ENCODE measurements around the gene EYA3.

Gene EYA3

DNA sequence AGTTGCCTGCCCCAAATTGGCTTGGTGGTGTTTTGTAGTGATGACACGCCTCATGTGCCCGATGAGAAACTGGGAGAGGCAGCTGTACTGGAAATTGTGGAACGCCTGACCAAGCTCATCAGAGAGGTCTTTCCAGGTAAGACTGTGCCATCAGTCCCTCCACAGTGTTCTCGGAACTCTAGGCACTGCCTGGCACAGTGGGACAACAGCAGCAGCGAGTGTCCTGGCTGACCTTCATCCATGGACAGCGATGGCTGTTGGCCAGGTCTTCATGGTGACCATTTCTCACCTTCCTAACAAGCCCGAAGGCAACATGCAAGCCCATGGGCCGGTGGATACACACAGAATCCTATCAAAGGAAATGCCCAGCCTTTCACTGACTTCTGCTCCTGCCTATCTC, 139.4 kb downstream of the EYA3 start:
- no peaks in the 10 kb centered on the region for H3K27me3 ChIP-seq (ENCODE audit: control insufficient read depth, low read length)
- no peaks in the 10 kb centered on the region for H3K79me2 ChIP-seq (ENCODE audit: control insufficient read depth, low read length)
- H3K4me3 ChIP-seq (ENCODE audit: low read length) = no peak overlapping the region
- no peaks in the 10 kb centered on the region for H3K9me2 ChIP-seq (replicated peaks; ENCODE audit: control insufficient read depth, low read length)
- no peak overlapping the region for H3K27ac ChIP-seq (ENCODE audit: low read depth, low read length)
- H3K4me2 ChIP-seq (ENCODE audit: low read length) = no peak overlapping the region
- TF ChIP-seq, protein P1, sequence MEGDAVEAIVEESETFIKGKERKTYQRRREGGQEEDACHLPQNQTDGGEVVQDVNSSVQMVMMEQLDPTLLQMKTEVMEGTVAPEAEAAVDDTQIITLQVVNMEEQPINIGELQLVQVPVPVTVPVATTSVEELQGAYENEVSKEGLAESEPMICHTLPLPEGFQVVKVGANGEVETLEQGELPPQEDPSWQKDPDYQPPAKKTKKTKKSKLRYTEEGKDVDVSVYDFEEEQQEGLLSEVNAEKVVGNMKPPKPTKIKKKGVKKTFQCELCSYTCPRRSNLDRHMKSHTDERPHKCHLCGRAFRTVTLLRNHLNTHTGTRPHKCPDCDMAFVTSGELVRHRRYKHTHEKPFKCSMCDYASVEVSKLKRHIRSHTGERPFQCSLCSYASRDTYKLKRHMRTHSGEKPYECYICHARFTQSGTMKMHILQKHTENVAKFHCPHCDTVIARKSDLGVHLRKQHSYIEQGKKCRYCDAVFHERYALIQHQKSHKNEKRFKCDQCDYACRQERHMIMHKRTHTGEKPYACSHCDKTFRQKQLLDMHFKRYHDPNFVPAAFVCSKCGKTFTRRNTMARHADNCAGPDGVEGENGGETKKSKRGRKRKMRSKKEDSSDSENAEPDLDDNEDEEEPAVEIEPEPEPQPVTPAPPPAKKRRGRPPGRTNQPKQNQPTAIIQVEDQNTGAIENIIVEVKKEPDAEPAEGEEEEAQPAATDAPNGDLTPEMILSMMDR (IDR thresholded peaks at IDR 0.05; ENCODE audit: low read depth, low read length, poor library complexity, severe bottlenecking) = no peak
- no peak for TF ChIP-seq EZH2phosphoT487 (IDR thresholded peaks at IDR 0.05; ENCODE audit: borderline replicate concordance, low read length)
- no peaks in the 10 kb centered on the region for H3K36me3 ChIP-seq (ENCODE audit: control insufficient read depth, low read length)
- H3K4me1 ChIP-seq (ENCODE audit: control insufficient read depth, low read length) = no peaks in the 10 kb centered on the region
- H4K20me1 ChIP-seq (ENCODE audit: control insufficient read depth, insufficient read depth, low read depth, low read length) = no peaks in the 10 kb centered on the region
- H3F3A ChIP-seq (ENCODE audit: control insufficient read depth, insufficient read depth) = no peaks in the 10 kb centered on the region
- no peaks in the 10 kb centered on the region for H3K9me3 ChIP-seq (ENCODE audit: control insufficient read depth, insufficient read depth, low read length)

DNA sequence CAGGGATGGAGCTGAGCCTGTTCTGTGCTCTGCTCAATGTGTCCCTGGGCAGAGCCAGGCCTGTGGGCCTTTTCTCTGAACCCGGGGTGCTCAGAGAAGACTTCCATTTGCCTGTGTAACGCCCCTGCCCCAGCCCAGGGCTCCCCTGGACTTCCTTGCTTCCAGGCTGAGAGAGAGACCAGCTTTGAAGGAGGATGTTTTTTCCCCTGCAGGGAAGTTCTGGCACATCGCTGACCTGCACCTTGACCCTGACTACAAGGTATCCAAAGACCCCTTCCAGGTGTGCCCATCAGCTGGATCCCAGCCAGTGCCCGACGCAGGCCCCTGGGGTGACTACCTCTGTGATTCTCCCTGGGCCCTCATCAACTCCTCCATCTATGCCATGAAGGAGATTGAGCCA, 143.4 kb downstream of the EYA3 start:
- Histone ChIP-seq H3K4me1 (ENCODE audit: control insufficient read depth, low read length) (peaks cover 3% of the 10 kb centered on the region), H3K36me3 (ENCODE audit: control insufficient read depth, low read length) (no peaks in the 10 kb centered on the region), H3K9me3 (ENCODE audit: control insufficient read depth, insufficient read depth, low read length) (no peaks in the 10 kb centered on the region), H3K27ac (ENCODE audit: low read depth, low read length) (no peak overlapping the region), H4K20me1 (ENCODE audit: control insufficient read depth, insufficient read depth, low read depth, low read length) (no peaks in the 10 kb centered on the region), H3K4me2 (ENCODE audit: low read length) (no peak overlapping the region), H3K79me2 (ENCODE audit: control insufficient read depth, low read length) (no peaks in the 10 kb centered on the region), H3K9me2 (replicated peaks; ENCODE audit: control insufficient read depth, low read length) (no peaks in the 10 kb centered on the region), H3K27me3 (ENCODE audit: control insufficient read depth, low read length) (no peaks in the 10 kb centered on the region), H3F3A (ENCODE audit: control insufficient read depth, insufficient read depth) (no peaks in the 10 kb centered on the region), H3K4me3 (ENCODE audit: low read length) (no peak overlapping the region)
- TF ChIP-seq EZH2phosphoT487 (IDR thresholded peaks at IDR 0.05; ENCODE audit: borderline replicate concordance, low read length) = no peak
- TF ChIP-seq, protein P1 (IDR thresholded peaks at IDR 0.05; ENCODE audit: low read depth, low read length, poor library complexity, severe bottlenecking) = no peak

DNA sequence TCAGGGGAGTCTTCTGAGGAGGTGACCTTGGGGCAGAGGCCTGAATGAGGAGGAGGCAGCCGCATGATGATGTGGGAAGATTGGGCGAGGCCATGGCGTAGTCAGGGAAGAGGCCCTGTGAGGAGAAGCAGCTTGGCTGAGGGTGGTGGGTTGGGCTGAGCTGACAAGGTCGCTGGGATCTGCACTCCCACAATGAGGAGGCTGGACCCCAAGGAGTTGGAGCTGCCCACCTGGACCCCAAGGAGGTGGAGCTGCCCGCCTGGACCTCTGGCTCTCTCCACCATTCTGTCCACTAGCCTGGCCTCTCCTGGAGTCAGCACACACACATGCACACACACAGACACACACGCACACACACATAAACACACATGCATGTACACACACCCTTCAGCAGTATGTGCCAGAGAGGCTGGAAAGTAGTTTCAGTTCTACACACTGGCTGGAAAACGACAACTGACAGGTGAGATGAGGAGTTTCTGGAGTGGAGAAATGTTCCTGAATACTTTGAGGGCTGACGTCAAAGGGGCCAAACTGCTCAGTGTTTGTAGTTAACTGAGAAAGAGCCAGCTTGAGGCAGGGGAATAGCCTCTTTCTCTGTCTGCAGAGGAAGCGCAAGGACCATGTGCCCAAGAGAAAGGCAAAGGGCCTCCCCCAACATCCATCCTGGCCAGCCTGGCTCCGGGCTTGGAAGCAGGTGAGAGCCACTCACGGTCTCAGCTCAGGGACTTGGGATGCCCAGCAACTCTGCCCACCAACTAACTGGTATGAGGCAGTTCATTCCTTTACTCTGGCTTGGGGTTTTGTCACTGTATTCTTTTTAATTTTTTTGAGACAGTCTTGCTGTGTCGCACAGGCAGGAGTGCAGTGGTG, 146.5 kb downstream of the EYA3 start:
- H3K4me2 ChIP-seq (ENCODE audit: low read length) = no peak overlapping the region
- no peaks in the 10 kb centered on the region for H3F3A ChIP-seq (ENCODE audit: control insufficient read depth, insufficient read depth)
- H3K4me1 ChIP-seq (ENCODE audit: control insufficient read depth, low read length) = peaks cover 4% of the 10 kb centered on the region
- no peaks in the 10 kb centered on the region for H4K20me1 ChIP-seq (ENCODE audit: control insufficient read depth, insufficient read depth, low read depth, low read length)
- H3K27ac ChIP-seq (ENCODE audit: low read depth, low read length) = no peak overlapping the region
- H3K4me3 ChIP-seq (ENCODE audit: low read length) = no peak overlapping the region
- H3K27me3 ChIP-seq (ENCODE audit: control insufficient read depth, low read length) = no peaks in the 10 kb centered on the region
- H3K79me2 ChIP-seq (ENCODE audit: control insufficient read depth, low read length) = no peaks in the 10 kb centered on the region
- TF ChIP-seq, protein P1 (IDR thresholded peaks at IDR 0.05; ENCODE audit: low read depth, low read length, poor library complexity, severe bottlenecking) = no peak
- no peak for TF ChIP-seq EZH2phosphoT487 (IDR thresholded peaks at IDR 0.05; ENCODE audit: borderline replicate concordance, low read length)
- H3K9me3 ChIP-seq (ENCODE audit: control insufficient read depth, insufficient read depth, low read length) = no peaks in the 10 kb centered on the region
- no peaks in the 10 kb centered on the region for H3K9me2 ChIP-seq (replicated peaks; ENCODE audit: control insufficient read depth, low read length)
- no peaks in the 10 kb centered on the region for H3K36me3 ChIP-seq (ENCODE audit: control insufficient read depth, low read length)

Data from DOHH2 (cell line).